ENCODE data around the gene CCDC102B. TPM values are rescaled to one million over a fixed set of nuclear protein-coding genes. Genes with fewer than 3 reads are reported as not detected.
A peak's percentile ranks its signal among the peaks of the same experiment; 100 is the strongest.

Gene CCDC102B
- total RNA-seq, 1 experiment from 2014 or later, result 3.1 TPM

DNA sequence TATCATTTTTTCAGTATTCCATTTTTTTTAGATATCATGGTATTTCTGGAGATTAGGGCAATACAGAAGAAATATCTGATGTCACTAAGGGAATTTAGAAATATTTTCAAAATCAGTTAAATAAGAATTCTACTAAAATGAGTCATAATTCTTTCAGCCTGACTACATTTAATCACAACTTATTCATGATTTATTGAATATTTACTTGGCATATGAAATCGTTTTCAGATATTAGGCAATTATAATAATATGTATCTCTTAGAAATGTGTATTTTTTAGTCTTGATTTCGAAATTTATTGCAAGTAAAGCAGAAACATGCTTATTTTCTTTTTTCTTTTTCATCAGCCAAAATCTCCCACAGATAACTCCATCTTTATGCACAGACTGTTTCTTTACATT lies 142.2 kb downstream of the CCDC102B start:
- Mint-ChIP-seq H3K9me3 (peaks cover 5% of the 10 kb centered on the region; the same call in 1 of the 2 replicates), H3K4me1 (peaks cover 44% of the 10 kb centered on the region), H3K36me3 (no peaks in the 10 kb centered on the region; the same call in 1 of the 2 replicates), H3K27me3 (ENCODE audit: low read depth) (no peaks in the 10 kb centered on the region; the same call in 1 of the 2 replicates), H3K27ac (no peak overlapping the region), H3K4me3 (no peak overlapping the region)
- TF ChIP-seq, protein P1, sequence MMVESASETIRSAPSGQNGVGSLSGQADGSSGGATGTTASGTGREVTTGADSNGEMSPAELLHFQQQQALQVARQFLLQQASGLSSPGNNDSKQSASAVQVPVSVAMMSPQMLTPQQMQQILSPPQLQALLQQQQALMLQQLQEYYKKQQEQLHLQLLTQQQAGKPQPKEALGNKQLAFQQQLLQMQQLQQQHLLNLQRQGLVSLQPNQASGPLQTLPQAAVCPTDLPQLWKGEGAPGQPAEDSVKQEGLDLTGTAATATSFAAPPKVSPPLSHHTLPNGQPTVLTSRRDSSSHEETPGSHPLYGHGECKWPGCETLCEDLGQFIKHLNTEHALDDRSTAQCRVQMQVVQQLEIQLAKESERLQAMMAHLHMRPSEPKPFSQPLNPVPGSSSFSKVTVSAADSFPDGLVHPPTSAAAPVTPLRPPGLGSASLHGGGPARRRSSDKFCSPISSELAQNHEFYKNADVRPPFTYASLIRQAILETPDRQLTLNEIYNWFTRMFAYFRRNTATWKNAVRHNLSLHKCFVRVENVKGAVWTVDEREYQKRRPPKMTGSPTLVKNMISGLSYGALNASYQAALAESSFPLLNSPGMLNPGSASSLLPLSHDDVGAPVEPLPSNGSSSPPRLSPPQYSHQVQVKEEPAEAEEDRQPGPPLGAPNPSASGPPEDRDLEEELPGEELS (CRISPR knock-in tag; IDR thresholded peaks at IDR 0.05), result no peak
- TF ChIP-seq NR1H2 (CRISPR knock-in tag; IDR thresholded peaks at IDR 0.05), result no peak
- TF ChIP-seq, protein P2, sequence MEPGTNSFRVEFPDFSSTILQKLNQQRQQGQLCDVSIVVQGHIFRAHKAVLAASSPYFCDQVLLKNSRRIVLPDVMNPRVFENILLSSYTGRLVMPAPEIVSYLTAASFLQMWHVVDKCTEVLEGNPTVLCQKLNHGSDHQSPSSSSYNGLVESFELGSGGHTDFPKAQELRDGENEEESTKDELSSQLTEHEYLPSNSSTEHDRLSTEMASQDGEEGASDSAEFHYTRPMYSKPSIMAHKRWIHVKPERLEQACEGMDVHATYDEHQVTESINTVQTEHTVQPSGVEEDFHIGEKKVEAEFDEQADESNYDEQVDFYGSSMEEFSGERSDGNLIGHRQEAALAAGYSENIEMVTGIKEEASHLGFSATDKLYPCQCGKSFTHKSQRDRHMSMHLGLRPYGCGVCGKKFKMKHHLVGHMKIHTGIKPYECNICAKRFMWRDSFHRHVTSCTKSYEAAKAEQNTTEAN (CRISPR knock-in tag; IDR thresholded peaks at IDR 0.05), result no peak
- ATAC-seq, result no peak
- ChIA-PET CTCF (no interaction called here), POLR2A (no interaction called here)
- DNase-seq (ENCODE audit: low spot score), result no peak

DNA sequence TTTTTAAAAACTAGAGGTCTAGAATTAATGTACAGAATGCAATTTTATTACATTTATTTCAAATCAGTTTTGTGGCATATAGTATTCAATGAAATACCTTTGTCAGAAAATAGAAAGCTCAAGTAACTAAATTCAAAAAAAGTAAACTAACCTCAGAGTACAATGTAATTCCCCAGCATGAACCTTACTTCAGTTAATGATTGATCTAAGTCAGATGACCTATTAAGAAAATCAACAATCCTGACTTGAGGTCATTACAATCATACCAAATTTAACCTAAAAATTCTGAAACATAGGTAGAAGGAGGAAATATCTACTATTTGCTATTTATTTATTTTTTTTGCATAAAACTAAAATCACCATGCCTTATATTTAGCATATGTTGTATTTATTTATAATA lies 142.9 kb downstream of the CCDC102B start:
- no peak overlapping the region for H3K4me3 Mint-ChIP-seq
- peaks cover 49% of the 10 kb centered on the region for H3K4me1 Mint-ChIP-seq
- POLR2A ChIA-PET, result no interaction called here
- no peaks in the 10 kb centered on the region; the same call in 1 of the 2 replicates for H3K27me3 Mint-ChIP-seq (ENCODE audit: low read depth)
- no peak for ATAC-seq
- TF ChIP-seq OVOL2 (CRISPR knock-in tag; IDR thresholded peaks at IDR 0.05; ENCODE audit: borderline replicate concordance) (no peak), TEAD1 (CRISPR knock-in tag; IDR thresholded peaks at IDR 0.05) (no peak), ZNF671 (CRISPR knock-in tag; IDR thresholded peaks at IDR 0.05) (no peak)
- TF ChIP-seq, protein P3, sequence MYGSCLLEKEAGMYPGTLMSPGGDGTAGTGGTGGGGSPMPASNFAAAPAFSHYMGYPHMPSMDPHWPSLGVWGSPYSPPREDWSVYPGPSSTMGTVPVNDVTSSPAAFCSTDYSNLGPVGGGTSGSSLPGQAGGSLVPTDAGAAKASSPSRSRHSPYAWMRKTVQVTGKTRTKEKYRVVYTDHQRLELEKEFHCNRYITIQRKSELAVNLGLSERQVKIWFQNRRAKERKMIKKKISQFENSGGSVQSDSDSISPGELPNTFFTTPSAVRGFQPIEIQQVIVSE (CRISPR knock-in tag; IDR thresholded peaks at IDR 0.05; ENCODE audit: borderline replicate concordance), result no peak
- TF ChIP-seq, protein P4, sequence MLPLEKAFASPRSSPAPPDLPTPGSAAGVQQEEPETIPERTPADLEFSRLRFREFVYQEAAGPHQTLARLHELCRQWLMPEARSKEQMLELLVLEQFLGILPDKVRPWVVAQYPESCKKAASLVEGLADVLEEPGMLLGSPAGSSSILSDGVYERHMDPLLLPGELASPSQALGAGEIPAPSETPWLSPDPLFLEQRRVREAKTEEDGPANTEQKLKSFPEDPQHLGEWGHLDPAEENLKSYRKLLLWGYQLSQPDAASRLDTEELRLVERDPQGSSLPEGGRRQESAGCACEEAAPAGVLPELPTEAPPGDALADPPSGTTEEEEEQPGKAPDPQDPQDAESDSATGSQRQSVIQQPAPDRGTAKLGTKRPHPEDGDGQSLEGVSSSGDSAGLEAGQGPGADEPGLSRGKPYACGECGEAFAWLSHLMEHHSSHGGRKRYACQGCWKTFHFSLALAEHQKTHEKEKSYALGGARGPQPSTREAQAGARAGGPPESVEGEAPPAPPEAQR (CRISPR knock-in tag; IDR thresholded peaks at IDR 0.05), result no peak
- TF ChIP-seq, protein P5, sequence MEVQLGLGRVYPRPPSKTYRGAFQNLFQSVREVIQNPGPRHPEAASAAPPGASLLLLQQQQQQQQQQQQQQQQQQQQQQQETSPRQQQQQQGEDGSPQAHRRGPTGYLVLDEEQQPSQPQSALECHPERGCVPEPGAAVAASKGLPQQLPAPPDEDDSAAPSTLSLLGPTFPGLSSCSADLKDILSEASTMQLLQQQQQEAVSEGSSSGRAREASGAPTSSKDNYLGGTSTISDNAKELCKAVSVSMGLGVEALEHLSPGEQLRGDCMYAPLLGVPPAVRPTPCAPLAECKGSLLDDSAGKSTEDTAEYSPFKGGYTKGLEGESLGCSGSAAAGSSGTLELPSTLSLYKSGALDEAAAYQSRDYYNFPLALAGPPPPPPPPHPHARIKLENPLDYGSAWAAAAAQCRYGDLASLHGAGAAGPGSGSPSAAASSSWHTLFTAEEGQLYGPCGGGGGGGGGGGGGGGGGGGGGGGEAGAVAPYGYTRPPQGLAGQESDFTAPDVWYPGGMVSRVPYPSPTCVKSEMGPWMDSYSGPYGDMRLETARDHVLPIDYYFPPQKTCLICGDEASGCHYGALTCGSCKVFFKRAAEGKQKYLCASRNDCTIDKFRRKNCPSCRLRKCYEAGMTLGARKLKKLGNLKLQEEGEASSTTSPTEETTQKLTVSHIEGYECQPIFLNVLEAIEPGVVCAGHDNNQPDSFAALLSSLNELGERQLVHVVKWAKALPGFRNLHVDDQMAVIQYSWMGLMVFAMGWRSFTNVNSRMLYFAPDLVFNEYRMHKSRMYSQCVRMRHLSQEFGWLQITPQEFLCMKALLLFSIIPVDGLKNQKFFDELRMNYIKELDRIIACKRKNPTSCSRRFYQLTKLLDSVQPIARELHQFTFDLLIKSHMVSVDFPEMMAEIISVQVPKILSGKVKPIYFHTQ (CRISPR knock-in tag; IDR thresholded peaks at IDR 0.05), result no peak
- H3K27ac Mint-ChIP-seq, result no peak overlapping the region
- no peaks in the 10 kb centered on the region; the same call in 1 of the 2 replicates for H3K36me3 Mint-ChIP-seq
- DNase-seq (ENCODE audit: low spot score), result no peak
- peaks cover 5% of the 10 kb centered on the region; the same call in 1 of the 2 replicates for H3K9me3 Mint-ChIP-seq
- CTCF ChIA-PET, result no interaction called here

DNA sequence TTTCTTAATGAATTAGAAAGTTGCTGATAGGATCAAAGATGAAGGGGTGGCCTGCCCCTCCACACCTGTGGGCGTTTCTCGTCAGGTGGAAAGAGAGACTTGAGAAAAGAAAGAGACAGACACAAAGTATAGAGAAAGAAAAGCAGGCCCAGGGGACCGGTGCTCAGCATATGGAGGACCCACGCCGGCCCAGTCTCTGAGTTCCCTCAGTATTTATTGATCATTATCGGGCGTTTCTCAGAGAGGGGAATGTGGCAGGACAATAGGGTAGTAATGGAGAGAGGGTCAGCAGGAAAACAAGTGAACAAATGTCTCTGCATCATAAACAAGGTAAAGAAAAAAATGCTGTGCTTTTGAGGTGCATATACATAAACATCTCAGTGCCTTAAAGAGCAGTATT lies 144.3 kb downstream of the CCDC102B start:
- H3K36me3 Mint-ChIP-seq, result no peaks in the 10 kb centered on the region; the same call in 1 of the 2 replicates
- peak overlapping the region; percentile 38 for H3K4me3 Mint-ChIP-seq
- no peaks in the 10 kb centered on the region; the same call in 1 of the 2 replicates for H3K27me3 Mint-ChIP-seq (ENCODE audit: low read depth)
- H3K4me1 Mint-ChIP-seq, result peaks cover 51% of the 10 kb centered on the region
- no peak for ATAC-seq
- peak overlapping the region; percentile 94 for H3K27ac Mint-ChIP-seq
- H3K9me3 Mint-ChIP-seq, result peaks cover 5% of the 10 kb centered on the region; the same call in 1 of the 2 replicates
- DNase-seq (ENCODE audit: low spot score), result no peak
- CTCF ChIA-PET, result no interaction called here
- POLR2A ChIA-PET, result no interaction called here
- TF ChIP-seq ZNF416 (CRISPR knock-in tag; IDR thresholded peaks at IDR 0.05) (no peak), KAT7 (CRISPR knock-in tag; IDR thresholded peaks at IDR 0.05; ENCODE audit: borderline replicate concordance) (no peak), GRHL2 (CRISPR knock-in tag; IDR thresholded peaks at IDR 0.05; ENCODE audit: insufficient replicate concordance, severe bottlenecking) (no peak), TEAD4 (CRISPR knock-in tag; IDR thresholded peaks at IDR 0.05) (no peak)
- TF ChIP-seq, protein P6, sequence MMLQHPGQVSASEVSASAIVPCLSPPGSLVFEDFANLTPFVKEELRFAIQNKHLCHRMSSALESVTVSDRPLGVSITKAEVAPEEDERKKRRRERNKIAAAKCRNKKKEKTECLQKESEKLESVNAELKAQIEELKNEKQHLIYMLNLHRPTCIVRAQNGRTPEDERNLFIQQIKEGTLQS (CRISPR knock-in tag; conservative IDR thresholded peaks at IDR 0.05), result no peak
- TF ChIP-seq, protein P5 (CRISPR knock-in tag; IDR thresholded peaks at IDR 0.05), result no peak
- TF ChIP-seq, protein P7, sequence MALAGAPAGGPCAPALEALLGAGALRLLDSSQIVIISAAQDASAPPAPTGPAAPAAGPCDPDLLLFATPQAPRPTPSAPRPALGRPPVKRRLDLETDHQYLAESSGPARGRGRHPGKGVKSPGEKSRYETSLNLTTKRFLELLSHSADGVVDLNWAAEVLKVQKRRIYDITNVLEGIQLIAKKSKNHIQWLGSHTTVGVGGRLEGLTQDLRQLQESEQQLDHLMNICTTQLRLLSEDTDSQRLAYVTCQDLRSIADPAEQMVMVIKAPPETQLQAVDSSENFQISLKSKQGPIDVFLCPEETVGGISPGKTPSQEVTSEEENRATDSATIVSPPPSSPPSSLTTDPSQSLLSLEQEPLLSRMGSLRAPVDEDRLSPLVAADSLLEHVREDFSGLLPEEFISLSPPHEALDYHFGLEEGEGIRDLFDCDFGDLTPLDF (CRISPR knock-in tag; IDR thresholded peaks at IDR 0.05), result no peak

Data from WTC11 (cell line).